IMR-90 (cell line): ENCODE measurements around the gene REXO1. TPM values are rescaled to one million over a fixed set of nuclear protein-coding genes. Genes with fewer than 3 reads are reported as not detected.
"Not testable (repeated sequence)": the region's sequence is repeated elsewhere in the genome, so short reads cannot be mapped to it uniquely, and the experiment has no call there.

Experiments
- ATAC-seq: fragments of 200-7000 bp; cut with Tn5 transposase; 2 replicates; pipeline ENCODE4 v1.9.1; 2020; ENCODE audit warnings: low read depth, mild to moderate bottlenecking, moderate library complexity
- BruUV-seq: library from RNA; stranded (reverse); fragments of 400-500 nt; replicated peaks from 2 replicates; lab custom pipeline; 2021; lab: Mats Ljungman, UMichigan
- CTCF ChIA-PET: fragments of 300-600 bp; formaldehyde crosslinking; extraction: SDS; loops from one replicate; lab custom pipeline; 2021; ENCODE audit warnings: antibody characterized with exemption; lab: Yijun Ruan, JAX
- POLR2A ChIA-PET: fragments of 300-600 bp; sonication (Branson Sonifier 250); formaldehyde crosslinking; loops from one replicate; lab custom pipeline; 2022; ENCODE audit warnings: antibody characterized with exemption; ENCODE audit not compliant: unreplicated experiment; lab: Charles Lee
- DNase-seq: peaks from one replicate; pipeline ENCODE4 v3.0.0; 2013
- H2AFZ ChIP-seq: replicated peaks from 2 replicates; pipeline ENCODE3; 2013; ENCODE audit warnings: low read length, mild to moderate bottlenecking; ENCODE audit not compliant: poor library complexity
- H2AK5ac ChIP-seq: 2 replicates; pipeline ENCODE4 v1.6.1; 2013; ENCODE audit warnings: low read depth, low read length, inconsistent platforms
- H2AK9ac ChIP-seq: replicated peaks from 2 replicates; pipeline ENCODE3; 2013; ENCODE audit warnings: mild to moderate bottlenecking, low read depth, low read length, moderate library complexity; ENCODE audit not compliant: poor library complexity
- H2BK120ac ChIP-seq: 2 replicates; pipeline ENCODE4 v1.6.1; 2013; ENCODE audit warnings: low read depth, low read length, inconsistent platforms
- H2BK15ac ChIP-seq: 3 replicates; pipeline ENCODE4 v1.6.1; 2013; ENCODE audit warnings: low read depth, low read length, inconsistent platforms
- H2BK20ac ChIP-seq: 2 replicates; pipeline ENCODE4 v1.6.1; 2013; ENCODE audit warnings: low read depth, mild to moderate bottlenecking, inconsistent platforms, low read length, moderate library complexity
- H2BK5ac ChIP-seq: 2 replicates; pipeline ENCODE4 v1.6.1; 2013; ENCODE audit warnings: mild to moderate bottlenecking, low read depth, low read length, inconsistent platforms; ENCODE audit not compliant: poor library complexity, severe bottlenecking
- H3K14ac ChIP-seq: replicated peaks from 2 replicates; pipeline ENCODE4 v1.6.1; 2013; ENCODE audit warnings: low read depth, low read length, inconsistent platforms
- H3K18ac ChIP-seq: 2 replicates; pipeline ENCODE4 v1.6.1; 2013; ENCODE audit warnings: low read depth, low read length, control low read depth
- H3K23ac ChIP-seq: 2 replicates; pipeline ENCODE4 v1.6.1; 2013; ENCODE audit warnings: low read depth, low read length, inconsistent platforms
- H3K27ac ChIP-seq: 2 replicates; pipeline ENCODE4 v1.5.1; 2013; ENCODE audit warnings: mild to moderate bottlenecking, control low read depth, low read length; ENCODE audit not compliant: insufficient read depth
- H3K27me3 ChIP-seq: 2 replicates; pipeline ENCODE4 v1.6.1; 2013; ENCODE audit warnings: low read length; ENCODE audit not compliant: control insufficient read depth, insufficient read depth
- H3K36me3 ChIP-seq: 2 replicates; pipeline ENCODE4 v1.6.1; 2013; ENCODE audit warnings: low read length, mixed read lengths; ENCODE audit not compliant: control insufficient read depth, insufficient read depth
- H3K4ac ChIP-seq: 2 replicates; pipeline ENCODE4 v1.6.1; 2013; ENCODE audit warnings: low read depth, low read length, inconsistent platforms
- H3K4me1 ChIP-seq: 2 replicates; pipeline ENCODE4 v1.6.1; 2013; ENCODE audit warnings: low read length, mixed read lengths; ENCODE audit not compliant: control insufficient read depth, insufficient read depth
- H3K4me2 ChIP-seq: 2 replicates; pipeline ENCODE4 v1.6.1; 2013; ENCODE audit warnings: low read depth, mild to moderate bottlenecking, control low read depth, low read length, moderate library complexity
- H3K4me3 ChIP-seq: 2 replicates; pipeline ENCODE4 v1.5.1; 2013; ENCODE audit warnings: low read depth, mild to moderate bottlenecking, control low read depth, low read length, moderate library complexity; ENCODE audit not compliant: insufficient read depth
- H3K56ac ChIP-seq: 2 replicates; pipeline ENCODE4 v1.6.1; 2013; ENCODE audit warnings: low read length, inconsistent platforms; ENCODE audit not compliant: insufficient read depth; ENCODE audit errors: extremely low read depth
- H3K79me1 ChIP-seq, 2 experiments: 2 replicates each; pipeline ENCODE4 v1.6.1; 2013; ENCODE audit warnings: low read length in 2 of 2, inconsistent platforms in 1 of 2, low read depth in 1 of 2
- H3K9ac ChIP-seq: 2 replicates; pipeline ENCODE4 v1.6.1; 2013; ENCODE audit warnings: low read depth, low read length, control low read depth
- H3K9me1 ChIP-seq: 2 replicates; pipeline ENCODE4 v1.6.1; 2013; ENCODE audit warnings: low read length, inconsistent platforms; ENCODE audit not compliant: insufficient read depth
- H3K9me3 ChIP-seq: 2 replicates; pipeline ENCODE4 v1.6.1; 2013; ENCODE audit warnings: low read length; ENCODE audit not compliant: control insufficient read depth, insufficient read depth
- H4K20me1 ChIP-seq: 2 replicates; pipeline ENCODE4 v1.6.1; 2013; ENCODE audit warnings: low read length, inconsistent platforms; ENCODE audit not compliant: insufficient read depth
- H4K5ac ChIP-seq: 2 replicates; pipeline ENCODE4 v1.6.1; 2013; ENCODE audit warnings: mild to moderate bottlenecking, low read depth, low read length, control low read depth
- H4K8ac ChIP-seq, 2 experiments: 2 replicates each; pipeline ENCODE4 v1.6.1; 2013; ENCODE audit warnings: low read depth in 2 of 2, low read length in 2 of 2, control low read depth in 1 of 2, inconsistent platforms in 1 of 2
- H4K91ac ChIP-seq: 2 replicates; pipeline ENCODE4 v1.6.1; 2013; ENCODE audit warnings: low read depth, low read length, inconsistent platforms; ENCODE audit not compliant: insufficient read depth
- WGBS, 2 experiments: methylation state at CpG; one replicate each; pipeline versions ENCODE4 v1.1.5 to v1.1.7; 2013; ENCODE audit warnings: missing lambda C conversion rate in 2 of 2; ENCODE audit not compliant: insufficient read length in 1 of 2; ENCODE audit errors: extremely low coverage in 2 of 2; 5-methylcytosine and 5-hydroxymethylcytosine counted together
- dilution Hi-C: fragments of 300-500 bp; cut with HindIII; formaldehyde crosslinking; loops from one replicate; pipeline ENCODE4 v1.14.3; 2018; ENCODE audit warnings: low sequenced_read_pairs; ENCODE audit not compliant: unreplicated experiment
- in situ Hi-C: fragments of 300-500 bp; cut with MboI; formaldehyde crosslinking; loops from 3 replicates; pipeline ENCODE4 v1.14.3; 2019; ENCODE audit warnings: low sequenced_read_pairs, inconsistent platforms, mixed read lengths
- intact Hi-C: fragments of 100-400 bp; cut with micrococcal nuclease; formaldehyde crosslinking; loops from 2 replicates; pipeline ENCODE4 v1.10.0; 2022
- polyA plus RNA-seq, 3 experiments: library from polyadenylated mRNA; depleted of rRNA; stranded (reverse); fragments of >200 nt; gene quantifications; 2 replicates each; pipeline ENCODE4 v1.2.3, GENCODE V29; 2012; ENCODE audit warnings: low replicate concordance in 1 of 3
- total RNA-seq: library from RNA; depleted of rRNA; stranded (reverse); fragments of >200 nt; gene quantifications from 2 replicates; pipeline ENCODE4 v1.2.3, GENCODE V29; 2012

REXO1 gene
- total and polyA plus RNA-seq, 2 of the 4 experiments (the other 2 are of a cell fraction): 1.4 to 63.7 TPM

- ATAC-seq, H3K18ac ChIP-seq, H4K91ac ChIP-seq, H3K27ac ChIP-seq, H2BK15ac ChIP-seq, H2BK20ac ChIP-seq, H3K79me1 ChIP-seq, H3K4me3 ChIP-seq, CTCF ChIA-PET, H3K4me2 ChIP-seq, POLR2A ChIA-PET, BruUV-seq, H3K56ac ChIP-seq, H3K9ac ChIP-seq, H3K9me3 ChIP-seq, H2BK5ac ChIP-seq, dilution Hi-C loops, H4K20me1 ChIP-seq, H4K8ac ChIP-seq, H3K4me1 ChIP-seq, H3K23ac ChIP-seq, H2BK120ac ChIP-seq, H3K36me3 ChIP-seq, DNase-seq, H3K4ac ChIP-seq, H4K5ac ChIP-seq, H2AK9ac ChIP-seq, H3K14ac ChIP-seq, H3K9me1 ChIP-seq, H3K27me3 ChIP-seq, H2AFZ ChIP-seq, H2AK5ac ChIP-seq: not testable (repeated sequence)
- in situ Hi-C loops (loop anchor here (25.0 kb wide), 1 partner anchor 260 kb away; no protein-coding TSS in a partner anchor), intact Hi-C loops (loop anchor here (5.0 to 10.0 kb wide), 2 partner anchors 193 to 250 kb away; partner anchors contain the start of gene UQCR11)
- WGBS, 2 experiments: no CpG with 5 or more reads among the region's 7 CpGs
Observed at GRCh38 chr19:1797313-1797712, 51.0 kb downstream of the REXO1 start.
